Activated naive CD4-positive, alpha-beta T cell treated with anti-CD3 and anti-CD28 coated beads, Interleukin-2, amount 50 U/mL, for 24 hours (primary cell): ENCODE results near the gene LRRD1.
"Not testable (repeated sequence)": the region's sequence is repeated elsewhere in the genome, so short reads cannot be mapped to it uniquely, and the experiment has no call there.

Experiments used
- H3K27ac Mint-ChIP-seq: one replicate; pipeline ENCODE4 v1.8.0; 2021; ENCODE audit warnings: mild to moderate bottlenecking, mixed read lengths
- H3K27me3 Mint-ChIP-seq: one replicate; pipeline ENCODE4 v1.8.0; 2021; ENCODE audit warnings: mixed read lengths
- H3K36me3 Mint-ChIP-seq: one replicate; pipeline ENCODE4 v1.8.0; 2021; ENCODE audit warnings: mixed read lengths
- H3K4me1 Mint-ChIP-seq: one replicate; pipeline ENCODE4 v1.8.0; 2021; ENCODE audit warnings: mixed read lengths
- H3K4me3 Mint-ChIP-seq: one replicate; pipeline ENCODE4 v1.8.0; 2021; ENCODE audit warnings: mild to moderate bottlenecking, mixed read lengths
- H3K9me3 Mint-ChIP-seq: one replicate; pipeline ENCODE4 v1.8.0; 2021; ENCODE audit warnings: mixed read lengths

Gene LRRD1

DNA sequence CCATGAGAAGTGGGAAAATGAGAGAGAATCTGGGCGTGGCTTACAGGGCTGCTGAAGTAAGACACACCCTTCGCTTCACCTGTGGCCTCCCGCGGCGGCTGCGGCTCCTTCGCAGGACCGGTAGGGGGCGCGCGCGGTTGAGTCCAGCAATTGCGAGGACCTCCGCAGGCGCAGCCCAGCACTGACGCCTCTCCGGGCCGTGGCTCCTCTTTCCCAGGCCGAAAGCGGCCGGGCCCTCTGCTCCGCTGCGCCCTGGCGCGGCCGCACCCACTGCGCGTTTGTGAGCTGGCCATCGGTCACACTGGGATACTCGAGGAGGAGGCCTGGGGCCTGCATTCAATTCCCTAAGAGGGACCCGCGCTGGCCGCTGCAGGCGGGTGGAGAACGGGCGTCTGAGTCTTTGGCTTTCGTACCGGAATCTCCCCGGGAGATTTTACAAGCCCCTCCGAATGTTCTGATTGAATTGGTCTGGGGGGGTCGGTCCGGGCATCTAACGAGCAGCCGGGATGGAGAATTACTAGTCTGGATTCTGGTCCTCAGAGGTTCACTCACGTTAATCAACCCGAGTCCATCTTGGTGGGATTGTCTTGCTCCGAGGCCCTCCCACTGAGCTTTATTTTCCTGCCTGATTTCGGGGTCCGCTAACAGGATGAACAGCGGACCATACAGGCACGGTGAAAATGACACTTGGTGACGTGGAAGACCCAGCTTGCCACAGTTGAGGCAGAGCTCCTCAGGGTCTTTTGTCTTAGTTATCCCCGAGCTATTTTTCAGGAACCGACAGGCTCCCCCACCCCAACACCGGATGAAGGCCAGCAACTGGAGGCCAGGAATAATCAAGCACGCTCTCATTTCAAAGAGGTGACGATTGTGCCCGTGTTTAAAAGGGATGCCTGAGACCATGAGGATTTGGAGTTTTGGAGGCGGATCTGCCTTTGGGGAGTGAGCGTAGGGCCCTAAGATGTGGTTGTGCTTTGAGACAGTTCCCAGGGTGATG is at the start of gene LRRD1:
Gene LRRD1 (minus strand): TSS at position 215 of the 997 bp plus-strand sequence. CDS start 13,940 bp downstream, outside the sequence.
- Mint-ChIP-seq H3K27ac (no peak within 1 kb of the TSS), H3K9me3 (no peaks in the 10 kb centered on the region), H3K4me1 (peaks cover 4% of the 10 kb centered on the region), H3K36me3 (no peaks in the 10 kb centered on the region), H3K27me3 (peaks cover 7% of the 10 kb centered on the region), H3K4me3 (peak within 1 kb of the TSS; percentile 76)

- no peaks in the 10 kb centered on the region for H3K9me3 Mint-ChIP-seq
- H3K27ac Mint-ChIP-seq, result no peak overlapping the region
- H3K4me1 Mint-ChIP-seq, result peaks cover 15% of the 10 kb centered on the region
- no peak overlapping the region for H3K4me3 Mint-ChIP-seq
- H3K27me3 Mint-ChIP-seq, result no peaks in the 10 kb centered on the region
- peaks cover 33% of the 10 kb centered on the region for H3K36me3 Mint-ChIP-seq
These were observed 49.8 kb upstream of the LRRD1 start for GRCh38 chr7:92228742-92229141.

DNA sequence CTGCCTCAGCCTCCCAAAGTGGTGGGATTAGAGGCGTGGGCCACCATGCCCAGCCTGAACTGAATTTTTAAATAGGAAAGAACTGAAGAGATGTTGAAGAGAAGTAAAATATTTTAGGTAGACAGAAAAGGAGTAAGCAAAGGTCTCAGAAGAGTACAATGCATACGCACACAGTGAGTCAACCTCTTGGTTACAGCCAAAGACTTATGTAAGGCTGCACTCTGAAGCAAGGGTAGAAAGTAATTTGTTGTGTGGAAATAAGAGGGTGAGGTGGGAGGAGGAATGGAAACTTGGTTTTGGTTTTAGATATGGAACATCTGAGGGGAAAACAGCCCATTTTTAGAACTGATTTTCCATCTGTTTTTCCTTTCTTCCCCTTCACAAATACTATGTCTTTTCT is 49.2 kb upstream of the LRRD1 start:
- Mint-ChIP-seq H3K9me3 (no peaks in the 10 kb centered on the region), H3K27ac (peak overlapping the region; percentile 70), H3K4me1 (peaks cover 15% of the 10 kb centered on the region), H3K27me3 (no peaks in the 10 kb centered on the region), H3K4me3 (no peak overlapping the region), H3K36me3 (peaks cover 34% of the 10 kb centered on the region)

- H3K27ac Mint-ChIP-seq, result no peak overlapping the region
- H3K27me3 Mint-ChIP-seq, result no peaks in the 10 kb centered on the region
- H3K36me3 Mint-ChIP-seq, result peaks cover 33% of the 10 kb centered on the region
These were observed 48.0 kb upstream of the LRRD1 start for GRCh38 chr7:92226981-92227380.

GRCh38 chr7:92221766-92222165 is 42.8 kb upstream of the LRRD1 start:
- Mint-ChIP-seq H3K27me3 (no peaks in the 10 kb centered on the region), H3K4me3 (no peak overlapping the region), H3K27ac (no peak overlapping the region), H3K36me3 (peaks cover 29% of the 10 kb centered on the region), H3K4me1 (no peaks in the 10 kb centered on the region), H3K9me3 (no peaks in the 10 kb centered on the region)

More at GRCh38 chr7:92226981-92227380, 48.0 kb upstream of the LRRD1 start:
- H3K9me3 Mint-ChIP-seq, result no peaks in the 10 kb centered on the region
- H3K4me1 Mint-ChIP-seq, result peaks cover 15% of the 10 kb centered on the region
- H3K4me3 Mint-ChIP-seq, result no peak overlapping the region

DNA sequence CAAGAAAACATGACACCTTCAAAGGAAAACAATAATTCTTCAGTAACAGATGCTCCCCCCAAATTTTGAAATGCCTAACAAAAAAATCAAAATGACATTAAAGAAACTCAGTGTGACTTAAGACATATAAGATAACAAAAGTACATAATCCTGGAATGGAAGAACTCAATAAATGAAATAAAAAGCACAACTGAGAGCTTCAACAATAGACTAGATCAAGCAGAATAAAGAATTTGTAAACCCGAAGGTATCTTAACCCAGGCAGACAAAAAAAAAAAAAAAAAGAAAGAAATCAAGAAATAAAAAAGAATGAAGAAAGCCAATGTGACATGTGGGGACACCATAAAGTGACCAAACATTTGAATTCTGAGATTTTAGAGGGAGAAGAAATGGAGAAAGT is 27.7 kb upstream of the LRRD1 start:
- H3K4me1 Mint-ChIP-seq, result peaks cover 30% of the 10 kb centered on the region
- peaks cover 50% of the 10 kb centered on the region for H3K36me3 Mint-ChIP-seq
- H3K27me3 Mint-ChIP-seq, result no peaks in the 10 kb centered on the region
- H3K9me3 Mint-ChIP-seq, result peaks cover 11% of the 10 kb centered on the region
- H3K4me3 Mint-ChIP-seq, result no peak overlapping the region
- no peak overlapping the region for H3K27ac Mint-ChIP-seq

DNA sequence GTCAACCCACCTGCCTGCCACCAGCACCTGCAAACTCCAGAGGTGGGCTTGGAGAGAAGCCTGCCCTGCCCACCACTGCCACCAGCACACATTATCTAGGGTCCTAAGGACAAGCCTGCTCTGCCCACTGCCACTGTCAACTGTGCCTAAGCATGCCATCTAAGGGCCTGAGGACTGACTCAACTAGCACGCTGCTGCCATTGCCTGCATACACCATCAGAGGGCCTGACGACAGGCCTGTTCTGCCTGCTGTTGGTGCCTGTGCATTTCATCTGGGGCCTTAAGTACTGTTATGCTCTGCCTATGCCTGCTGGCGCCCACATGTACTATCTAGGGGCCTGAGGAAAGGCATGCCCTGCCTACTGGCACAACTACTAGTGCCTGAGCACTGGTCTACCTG is 27.0 kb upstream of the LRRD1 start:
- peaks cover 45% of the 10 kb centered on the region for H3K36me3 Mint-ChIP-seq
- peaks cover 11% of the 10 kb centered on the region for H3K9me3 Mint-ChIP-seq
- no peaks in the 10 kb centered on the region for H3K27me3 Mint-ChIP-seq

DNA sequence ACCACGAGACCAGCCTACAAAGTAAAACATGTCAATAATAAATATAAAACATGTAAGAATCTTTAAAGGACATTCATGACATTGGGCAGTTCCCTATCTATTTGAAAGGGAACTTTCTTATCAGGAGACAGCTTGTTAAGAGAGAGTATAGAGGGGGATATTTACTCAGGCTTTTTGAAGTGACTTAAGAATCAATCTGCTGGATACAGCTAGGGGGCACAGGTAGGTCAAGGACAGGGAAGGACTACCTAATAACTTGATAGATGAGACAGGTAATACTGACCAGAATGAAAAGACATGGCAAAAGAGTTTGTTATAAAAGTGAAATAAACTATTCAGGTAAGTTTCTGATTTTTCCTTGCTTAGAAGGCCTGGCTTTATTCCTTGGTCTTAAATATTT is 21.8 kb upstream of the LRRD1 start:
- Mint-ChIP-seq H3K4me3 (no peak overlapping the region), H3K27me3 (no peaks in the 10 kb centered on the region), H3K27ac (peak overlapping the region; percentile 84), H3K4me1 (peaks cover 7% of the 10 kb centered on the region), H3K9me3 (no peaks in the 10 kb centered on the region), H3K36me3 (peaks cover 23% of the 10 kb centered on the region)

More for the DNA sequence above, 27.0 kb upstream of the LRRD1 start:
- no peak overlapping the region for H3K27ac Mint-ChIP-seq
- peaks cover 30% of the 10 kb centered on the region for H3K4me1 Mint-ChIP-seq
- H3K4me3 Mint-ChIP-seq, result no peak overlapping the region

DNA sequence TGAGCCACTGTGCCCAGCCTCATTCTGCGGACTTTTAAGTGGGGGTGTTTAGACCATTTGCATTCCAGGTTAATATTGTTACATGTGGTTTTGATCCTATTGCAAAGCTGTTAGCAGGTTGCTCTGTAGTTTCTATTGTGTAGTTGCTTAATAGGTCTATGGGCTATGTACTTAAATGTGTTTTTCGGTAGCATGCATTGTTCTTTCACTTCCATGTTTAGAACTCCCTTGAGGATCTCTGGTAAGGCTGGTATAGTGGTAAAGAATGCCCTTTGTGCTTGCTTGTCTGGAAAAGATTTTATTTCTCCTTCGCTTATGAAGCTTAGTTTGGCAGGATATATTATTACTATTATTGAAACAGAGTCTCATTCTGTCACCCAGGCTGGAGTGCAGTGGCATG is 13.4 kb upstream of the LRRD1 start:
- Mint-ChIP-seq H3K27ac (no peak overlapping the region), H3K36me3 (peaks cover 32% of the 10 kb centered on the region), H3K4me1 (no peaks in the 10 kb centered on the region), H3K27me3 (no peaks in the 10 kb centered on the region), H3K9me3 (peaks cover 23% of the 10 kb centered on the region), H3K4me3 (no peak overlapping the region)

GRCh38 chr7:92189246-92189645 is 10.3 kb upstream of the LRRD1 start:
- H3K4me3 Mint-ChIP-seq, H3K4me1 Mint-ChIP-seq, H3K27ac Mint-ChIP-seq, H3K27me3 Mint-ChIP-seq: not testable (repeated sequence)
- H3K9me3 Mint-ChIP-seq, result peaks cover 17% of the 10 kb centered on the region
- H3K36me3 Mint-ChIP-seq, result peaks cover 17% of the 10 kb centered on the region

GRCh38 chr7:92184294-92184693 is 5.4 kb upstream of the LRRD1 start:
- H3K27ac Mint-ChIP-seq, H3K4me3 Mint-ChIP-seq, H3K9me3 Mint-ChIP-seq, H3K27me3 Mint-ChIP-seq, H3K36me3 Mint-ChIP-seq, H3K4me1 Mint-ChIP-seq: not testable (repeated sequence)

DNA sequence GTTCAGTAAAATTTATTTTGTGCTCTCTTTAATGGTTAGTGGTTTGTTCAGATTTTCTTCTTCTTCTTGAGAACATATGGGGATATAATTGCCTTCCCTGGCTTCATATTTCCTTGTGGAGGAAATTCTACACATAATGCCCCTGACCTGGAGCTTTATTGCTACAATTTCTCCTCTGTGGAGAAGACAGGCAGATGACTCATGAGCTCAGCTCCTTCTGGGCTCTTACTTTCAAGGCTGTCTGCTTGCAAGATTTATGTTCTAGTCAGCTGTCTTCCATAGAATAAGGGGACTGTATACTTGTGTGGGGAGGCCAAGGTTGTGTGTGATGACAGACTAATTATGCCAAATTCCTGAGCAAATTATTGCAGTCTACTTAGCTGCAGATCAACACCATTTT is 1.6 kb downstream of the LRRD1 start:
- Mint-ChIP-seq H3K4me3 (no peak overlapping the region), H3K4me1 (peaks cover 4% of the 10 kb centered on the region), H3K27me3 (peaks cover 13% of the 10 kb centered on the region), H3K36me3 (no peaks in the 10 kb centered on the region), H3K27ac (no peak overlapping the region), H3K9me3 (no peaks in the 10 kb centered on the region)

GRCh38 chr7:92169529-92169928 is 9.4 kb downstream of the LRRD1 start:
- H3K36me3 Mint-ChIP-seq, H3K4me1 Mint-ChIP-seq, H3K9me3 Mint-ChIP-seq, H3K4me3 Mint-ChIP-seq, H3K27me3 Mint-ChIP-seq, H3K27ac Mint-ChIP-seq: not testable (repeated sequence)

GRCh38 chr7:92161271-92161670 is 17.7 kb downstream of the LRRD1 start:
- no peak overlapping the region for H3K27ac Mint-ChIP-seq
- H3K4me3 Mint-ChIP-seq, result no peak overlapping the region
- no peaks in the 10 kb centered on the region for H3K9me3 Mint-ChIP-seq

GRCh38 chr7:92158660-92159575 is 20.0 kb downstream of the LRRD1 start:
- Mint-ChIP-seq H3K4me1 (no peaks in the 10 kb centered on the region), H3K4me3 (no peak overlapping the region), H3K27me3 (peaks cover 10% of the 10 kb centered on the region), H3K27ac (no peak overlapping the region), H3K9me3 (no peaks in the 10 kb centered on the region), H3K36me3 (no peaks in the 10 kb centered on the region)

More at GRCh38 chr7:92161271-92161670, 17.7 kb downstream of the LRRD1 start:
- H3K36me3 Mint-ChIP-seq, result no peaks in the 10 kb centered on the region
- H3K27me3 Mint-ChIP-seq, result peaks cover 10% of the 10 kb centered on the region
- H3K4me1 Mint-ChIP-seq, result no peaks in the 10 kb centered on the region

DNA sequence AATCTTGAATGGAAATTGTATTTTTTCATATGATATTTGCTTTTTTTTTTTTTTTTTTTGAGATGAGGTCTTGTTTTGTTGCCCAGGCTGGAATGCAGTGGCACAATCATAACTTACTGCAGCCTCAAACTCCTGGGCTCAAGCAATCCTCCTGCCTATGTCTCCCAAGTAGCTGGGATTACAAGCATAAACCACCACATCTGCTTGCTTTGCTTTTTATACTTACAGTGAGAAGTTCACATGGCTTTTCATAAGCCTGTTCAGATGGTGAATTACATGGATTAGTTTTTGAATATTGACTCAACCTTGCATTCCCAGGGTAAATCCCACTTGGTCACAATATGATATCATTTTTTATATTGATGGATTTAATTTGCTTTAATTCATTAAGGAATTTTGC is 22.0 kb downstream of the LRRD1 start:
- Mint-ChIP-seq H3K27ac (no peak overlapping the region), H3K4me1 (no peaks in the 10 kb centered on the region), H3K27me3 (peaks cover 7% of the 10 kb centered on the region), H3K4me3 (no peak overlapping the region), H3K36me3 (no peaks in the 10 kb centered on the region), H3K9me3 (no peaks in the 10 kb centered on the region)
